H9 (cell line): ENCODE measurements around the gene FRMD4B. TPM values are rescaled to one million over a fixed set of nuclear protein-coding genes. Genes with fewer than 3 reads are reported as not detected.

Experiments used
- DNase-seq: peaks from one replicate; pipeline ENCODE4 v3.0.0-alpha.2; 2017
- H2AFZ ChIP-seq: one replicate; pipeline ENCODE4 v1.6.1; 2013; ENCODE audit warnings: mild to moderate bottlenecking, low read length, control low read depth, moderate library complexity
- H2AK5ac ChIP-seq: 2 replicates; pipeline ENCODE4 v1.6.1; 2013; ENCODE audit warnings: low read length, control low read depth, mixed read lengths; ENCODE audit not compliant: insufficient read length
- H2BK120ac ChIP-seq: one replicate; pipeline ENCODE4 v1.6.1; 2013; ENCODE audit warnings: low read depth, mild to moderate bottlenecking, low read length, control low read depth, inconsistent platforms; ENCODE audit not compliant: poor library complexity, severe bottlenecking
- H2BK12ac ChIP-seq: 2 replicates; pipeline ENCODE4 v1.6.1; 2013; ENCODE audit warnings: low read length, control low read depth, mixed read lengths, low read depth; ENCODE audit not compliant: insufficient read length
- H2BK15ac ChIP-seq: 2 replicates; pipeline ENCODE4 v1.6.1; 2013; ENCODE audit warnings: low read depth, low read length, control low read depth
- H2BK20ac ChIP-seq: one replicate; pipeline ENCODE4 v1.6.1; 2013; ENCODE audit warnings: low read depth, mild to moderate bottlenecking, low read length, control low read depth, inconsistent platforms; ENCODE audit not compliant: poor library complexity, severe bottlenecking
- H2BK5ac ChIP-seq: 2 replicates; pipeline ENCODE4 v1.6.1; 2013; ENCODE audit warnings: low read length, control low read depth, mixed read lengths; ENCODE audit not compliant: insufficient read length
- H3K14ac ChIP-seq: 2 replicates; pipeline ENCODE4 v1.6.1; 2013; ENCODE audit warnings: low read length, control low read depth; ENCODE audit not compliant: insufficient read depth
- H3K18ac ChIP-seq: 2 replicates; pipeline ENCODE4 v1.6.1; 2013; ENCODE audit warnings: low read depth, mild to moderate bottlenecking, mixed read lengths, low read length, control low read depth; ENCODE audit not compliant: insufficient read length
- H3K23ac ChIP-seq: 2 replicates; pipeline ENCODE4 v1.6.1; 2013; ENCODE audit warnings: low read length, control low read depth, mixed read lengths, low read depth; ENCODE audit not compliant: insufficient read length
- H3K23me2 ChIP-seq: 2 replicates; pipeline ENCODE4 v1.6.1; 2013; ENCODE audit warnings: low read depth, mild to moderate bottlenecking, mixed read lengths, low read length, control low read depth; ENCODE audit not compliant: insufficient read length, poor library complexity, severe bottlenecking
- H3K27ac ChIP-seq: 2 replicates; pipeline ENCODE4 v1.5.1; 2013; ENCODE audit warnings: low read length, control low read depth, mixed read lengths, low read depth; ENCODE audit not compliant: insufficient read length
- H3K27me3 ChIP-seq: 2 replicates; pipeline ENCODE4 v1.6.1; 2013; ENCODE audit warnings: low read length, control low read depth, inconsistent platforms; ENCODE audit not compliant: insufficient read depth
- H3K4ac ChIP-seq: 2 replicates; pipeline ENCODE4 v1.6.1; 2013; ENCODE audit warnings: low read depth, mild to moderate bottlenecking, control low read depth, inconsistent platforms, low read length, moderate library complexity
- H3K4me1 ChIP-seq: 2 replicates; pipeline ENCODE4 v1.6.1; 2013; ENCODE audit warnings: low read length, control low read depth, inconsistent platforms; ENCODE audit not compliant: insufficient read depth
- H3K4me2 ChIP-seq: 2 replicates; pipeline ENCODE4 v1.6.1; 2013; ENCODE audit warnings: low read length, control low read depth, mixed read lengths; ENCODE audit not compliant: insufficient read length, insufficient read depth
- H3K56ac ChIP-seq: 2 replicates; pipeline ENCODE4 v1.6.1; 2013; ENCODE audit warnings: low read depth, mild to moderate bottlenecking, mixed read lengths, low read length, control low read depth; ENCODE audit not compliant: insufficient read length
- H3K79me1 ChIP-seq: 2 replicates; pipeline ENCODE4 v1.6.1; 2013; ENCODE audit warnings: low read depth, mild to moderate bottlenecking, moderate library complexity, low read length, control low read depth, inconsistent platforms; ENCODE audit not compliant: insufficient read depth, poor library complexity, severe bottlenecking
- H3K79me2 ChIP-seq: 2 replicates; pipeline ENCODE4 v1.6.1; 2013; ENCODE audit warnings: low read length, control low read depth, inconsistent platforms; ENCODE audit not compliant: insufficient read depth
- H3K9ac ChIP-seq: 2 replicates; pipeline ENCODE4 v1.6.1; 2013; ENCODE audit warnings: low read length, control low read depth, mixed read lengths; ENCODE audit not compliant: insufficient read length; ENCODE audit errors: extremely low read depth
- H3K9me3 ChIP-seq: one replicate; pipeline ENCODE4 v1.6.1; 2013; ENCODE audit warnings: low read depth, low read length, inconsistent platforms; ENCODE audit not compliant: control insufficient read depth
- H3T11ph ChIP-seq: one replicate; pipeline ENCODE4 v1.6.1; 2013; ENCODE audit warnings: mild to moderate bottlenecking, low read length, control low read depth, inconsistent platforms
- H4K20me1 ChIP-seq: one replicate; pipeline ENCODE4 v1.6.1; 2013; ENCODE audit not compliant: control insufficient read depth, insufficient read length, insufficient read depth
- H4K5ac ChIP-seq: 2 replicates; pipeline ENCODE4 v1.6.1; 2013; ENCODE audit warnings: low read depth, mild to moderate bottlenecking, mixed read lengths, low read length, control low read depth; ENCODE audit not compliant: insufficient read length
- H4K8ac ChIP-seq: replicated peaks from 2 replicates; pipeline ENCODE4 v1.6.1; 2013; ENCODE audit warnings: low read length, control low read depth, mixed read lengths, low read depth; ENCODE audit not compliant: insufficient read length
- H4K91ac ChIP-seq: 2 replicates; pipeline ENCODE4 v1.6.1; 2013; ENCODE audit warnings: low read depth, mild to moderate bottlenecking, moderate library complexity, mixed read lengths, low read length, control low read depth; ENCODE audit not compliant: insufficient read length
- H3K27ac Mint-ChIP-seq, 3 experiments: 2 replicates in 2 of 3; 3 replicates in 1 of 3; pipeline ENCODE4 v1.8.0; 2020 to 2021; ENCODE audit warnings: mixed read lengths in 3 of 3, mild to moderate bottlenecking in 1 of 3, moderate library complexity in 1 of 3
- H3K27me3 Mint-ChIP-seq: 2 replicates; pipeline ENCODE4 v1.8.0; 2021; ENCODE audit warnings: low read depth, mild to moderate bottlenecking, moderate library complexity, mixed read lengths
- H3K36me3 Mint-ChIP-seq, 3 experiments: 2 replicates in 2 of 3; 3 replicates in 1 of 3; pipeline ENCODE4 v1.8.0; 2020 to 2021; ENCODE audit warnings: low read depth in 3 of 3, mixed read lengths in 3 of 3; ENCODE audit not compliant: insufficient read depth in 1 of 3
- H3K4me1 Mint-ChIP-seq, 2 experiments: 2 replicates each; pipeline ENCODE4 v1.8.0; 2020; ENCODE audit warnings: mixed read lengths in 2 of 2
- H3K4me3 Mint-ChIP-seq, 2 experiments: 2 replicates in 1 of 2; 3 replicates in 1 of 2; pipeline ENCODE4 v1.8.0; 2020 to 2021; ENCODE audit warnings: mild to moderate bottlenecking in 2 of 2, mixed read lengths in 2 of 2, moderate library complexity in 1 of 2
- H3K9me3 Mint-ChIP-seq, 2 experiments: 2 replicates in 1 of 2; 3 replicates in 1 of 2; pipeline ENCODE4 v1.8.0; 2020; ENCODE audit warnings: mild to moderate bottlenecking in 2 of 2, mixed read lengths in 2 of 2, moderate library complexity in 1 of 2
- CTCF ChIP-seq: fragments of 200-600 bp; sonication (generic); conservative IDR thresholded peaks from 3 replicates; pipeline ENCODE4 v1.8.0; 2021; ENCODE audit warnings: antibody characterized with exemption, mild to moderate bottlenecking
- WGBS: extraction: QIAGEN DNeasy Blood & Tissue Kit; methylation state at CpG from one replicate; pipeline ENCODE4 v1.1.7; 2013; ENCODE audit warnings: missing lambda C conversion rate, low lambda C conversion rate, mixed read lengths; ENCODE audit not compliant: insufficient read length; ENCODE audit errors: extremely low coverage; 5-methylcytosine and 5-hydroxymethylcytosine counted together
- total RNA-seq: library from RNA; stranded (reverse); gene quantifications from 2 replicates; pipeline ENCODE4 v1.2.1, GENCODE V29; 2021

The FRMD4B gene
- total RNA-seq, 1 experiment from 2014 or later: 3.4 TPM

GRCh38 chr3:69423463-69424155, 37.7 kb upstream of the FRMD4B start:
- Mint-ChIP-seq H3K4me1 (peaks cover 6 to 8% of the 10 kb centered on the region in 2 experiments; a peak in 3 of 4 replicates), H3K4me3 (no peak overlapping the region), H3K27me3 (no peaks in the 10 kb centered on the region), H3K36me3 (no peaks in the 10 kb centered on the region), H3K27ac (no peak overlapping the region), H3K9me3 (no peaks in the 10 kb centered on the region)
- H2AK5ac ChIP-seq: no peak overlapping the region
- no peaks in the 10 kb centered on the region for H3K27me3 ChIP-seq
- H3K9me3 ChIP-seq: no peaks in the 10 kb centered on the region
- H3T11ph ChIP-seq: no peak overlapping the region
- no peak overlapping the region for H4K5ac ChIP-seq
- H3K18ac ChIP-seq: no peak overlapping the region
- no peaks in the 10 kb centered on the region for H3K4me1 ChIP-seq
- no peaks in the 10 kb centered on the region for H3K79me2 ChIP-seq
- H4K8ac ChIP-seq: no peak overlapping the region
- no peak overlapping the region for H3K27ac ChIP-seq
- no peak overlapping the region for H3K23ac ChIP-seq
- WGBS: no CpG with 5 or more reads among the region's 3 CpGs
- no peak overlapping the region for H2BK20ac ChIP-seq
- H3K56ac ChIP-seq: no peak overlapping the region
- H2BK5ac ChIP-seq: no peak overlapping the region
- H2BK12ac ChIP-seq: no peak overlapping the region
- H4K20me1 ChIP-seq: no peaks in the 10 kb centered on the region
- no peaks in the 10 kb centered on the region for H3K23me2 ChIP-seq
- H3K14ac ChIP-seq: no peak overlapping the region
- no peak overlapping the region for H4K91ac ChIP-seq
- no peaks in the 10 kb centered on the region for H3K79me1 ChIP-seq
- no peak for DNase-seq
- H3K9ac ChIP-seq: no peak overlapping the region
- no peak for TF ChIP-seq CTCF
- no peak overlapping the region for H3K4ac ChIP-seq
- H2AFZ ChIP-seq: no peak overlapping the region
- no peak overlapping the region for H2BK15ac ChIP-seq
- no peak overlapping the region for H3K4me2 ChIP-seq
- H2BK120ac ChIP-seq: no peak overlapping the region
